Bronchial epithelial cell (primary cell): ENCODE data around the gene ADAMTS1. TPM values are rescaled to one million over a fixed set of nuclear protein-coding genes. Genes with fewer than 3 reads are reported as not detected.
A peak's percentile ranks its signal among the peaks of the same experiment; 100 is the strongest.

Source experiments
- DNase-seq: peaks from one replicate; pipeline ENCODE4 v3.0.0-alpha.2; 2010; ENCODE audit warnings: low read depth
- FAIRE-seq: peaks from 2 replicates; lab custom pipeline; 2011; peaks lifted over from hg19 to GRCh38; lab: Jason Lieb, UNC
- H3K27me3 ChIP-seq: 2 replicates; pipeline ENCODE4 v1.5.1; 2011; ENCODE audit warnings: low read length; ENCODE audit not compliant: control insufficient read depth, insufficient read depth
- H3K36me3 ChIP-seq: 2 replicates; pipeline ENCODE4 v1.5.1; 2011; ENCODE audit warnings: low read length; ENCODE audit not compliant: control insufficient read depth, insufficient read depth
- H3K4me3 ChIP-seq: 2 replicates; pipeline ENCODE4 v1.5.1; 2011; ENCODE audit warnings: mild to moderate bottlenecking, low read depth, low read length, control low read depth
- total RNA-seq: library from RNA; depleted of rRNA; stranded (reverse); fragments of >200 nt; gene quantifications from 2 replicates; pipeline ENCODE4 v1.2.1, GENCODE V29; 2014
- TF ChIP-seq, protein P1 (sequence below): IDR thresholded peaks from 2 replicates; pipeline ENCODE4 v1.5.1; 2011; ENCODE audit warnings: mild to moderate bottlenecking, moderate library complexity, low read length, control low read depth, inconsistent platforms; ENCODE audit not compliant: insufficient read depth, severe bottlenecking

ADAMTS1 gene
- total RNA-seq, 1 donor from 2014 or later: 124 TPM

DNA sequence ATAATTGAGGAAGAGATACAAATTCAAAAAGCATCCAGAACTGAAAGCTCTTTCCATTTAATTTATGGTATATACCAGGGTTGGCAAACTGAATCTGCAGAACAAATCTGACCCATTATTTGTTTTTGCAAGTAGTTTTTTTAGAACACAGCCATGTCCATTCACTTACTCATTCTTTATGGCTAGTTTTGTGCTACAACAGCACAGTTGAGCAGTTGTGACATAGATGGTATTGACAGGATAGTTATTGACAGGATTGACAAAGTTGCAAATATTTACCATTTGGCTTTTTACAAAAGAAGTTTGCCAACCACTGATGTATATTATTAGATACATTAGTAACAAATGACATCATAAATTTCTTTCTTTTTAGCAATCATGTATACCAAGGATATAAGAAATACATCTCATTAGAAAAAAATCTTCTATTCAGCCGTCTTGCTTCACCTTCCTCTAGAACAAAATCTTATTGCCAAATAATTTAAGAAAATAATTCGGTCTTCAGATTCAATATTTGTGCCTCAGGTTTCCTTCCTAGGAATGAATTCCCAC lies 9.4 kb downstream of the ADAMTS1 start:
- H3K27me3 ChIP-seq: no peaks in the 10 kb centered on the region
- no peak for FAIRE-seq
- peaks cover 6% of the 10 kb centered on the region for H3K36me3 ChIP-seq
- peak; percentile 81 for DNase-seq
- TF ChIP-seq, protein P1, sequence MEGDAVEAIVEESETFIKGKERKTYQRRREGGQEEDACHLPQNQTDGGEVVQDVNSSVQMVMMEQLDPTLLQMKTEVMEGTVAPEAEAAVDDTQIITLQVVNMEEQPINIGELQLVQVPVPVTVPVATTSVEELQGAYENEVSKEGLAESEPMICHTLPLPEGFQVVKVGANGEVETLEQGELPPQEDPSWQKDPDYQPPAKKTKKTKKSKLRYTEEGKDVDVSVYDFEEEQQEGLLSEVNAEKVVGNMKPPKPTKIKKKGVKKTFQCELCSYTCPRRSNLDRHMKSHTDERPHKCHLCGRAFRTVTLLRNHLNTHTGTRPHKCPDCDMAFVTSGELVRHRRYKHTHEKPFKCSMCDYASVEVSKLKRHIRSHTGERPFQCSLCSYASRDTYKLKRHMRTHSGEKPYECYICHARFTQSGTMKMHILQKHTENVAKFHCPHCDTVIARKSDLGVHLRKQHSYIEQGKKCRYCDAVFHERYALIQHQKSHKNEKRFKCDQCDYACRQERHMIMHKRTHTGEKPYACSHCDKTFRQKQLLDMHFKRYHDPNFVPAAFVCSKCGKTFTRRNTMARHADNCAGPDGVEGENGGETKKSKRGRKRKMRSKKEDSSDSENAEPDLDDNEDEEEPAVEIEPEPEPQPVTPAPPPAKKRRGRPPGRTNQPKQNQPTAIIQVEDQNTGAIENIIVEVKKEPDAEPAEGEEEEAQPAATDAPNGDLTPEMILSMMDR: no peak
- no peak overlapping the region for H3K4me3 ChIP-seq

GRCh38 chr21:26835027-26835713 lies 10.0 kb downstream of the ADAMTS1 start:
- peaks cover 4% of the 10 kb centered on the region for H3K36me3 ChIP-seq
- no peak overlapping the region for H3K4me3 ChIP-seq
- FAIRE-seq (no peak), DNase-seq (peak; percentile 93)
- TF ChIP-seq, protein P1: no peak
- H3K27me3 ChIP-seq: no peaks in the 10 kb centered on the region

- FAIRE-seq: no peak
Measured at GRCh38 chr21:26834181-26834905, 10.9 kb downstream of the ADAMTS1 start.

GRCh38 chr21:26833460-26833939 lies 11.7 kb downstream of the ADAMTS1 start:
- no peak overlapping the region for H3K4me3 ChIP-seq
- TF ChIP-seq, protein P1: no peak
- peak; percentile 58 for FAIRE-seq
- no peaks in the 10 kb centered on the region for H3K36me3 ChIP-seq
- DNase-seq: no peak
- no peaks in the 10 kb centered on the region for H3K27me3 ChIP-seq

More at GRCh38 chr21:26834181-26834905, 10.9 kb downstream of the ADAMTS1 start:
- H3K4me3 ChIP-seq: no peak overlapping the region
- peak; percentile 38 for DNase-seq
- H3K27me3 ChIP-seq: no peaks in the 10 kb centered on the region
- H3K36me3 ChIP-seq: no peaks in the 10 kb centered on the region
- TF ChIP-seq, protein P1: peak; percentile 23

DNA sequence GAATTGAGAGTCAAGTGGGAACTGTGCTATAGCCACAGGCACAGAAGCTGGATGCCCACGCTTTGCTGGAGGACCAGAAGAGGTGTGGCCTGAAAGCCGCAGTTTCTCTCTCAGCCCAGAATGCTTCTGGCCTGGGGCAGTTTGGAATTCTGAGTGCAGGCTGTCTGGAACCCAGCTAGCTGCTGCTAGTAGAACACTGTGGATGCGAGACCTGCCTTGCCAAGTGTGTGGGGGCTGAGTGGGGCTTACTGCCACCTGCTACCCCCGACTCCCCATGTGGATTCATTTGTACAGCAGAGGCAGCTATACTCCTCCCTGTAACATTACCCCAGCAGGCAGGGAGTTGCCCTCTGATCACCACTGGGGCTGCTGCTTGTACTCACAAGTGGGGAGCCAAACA lies 12.2 kb downstream of the ADAMTS1 start:
- FAIRE-seq (no peak), DNase-seq (no peak)
- TF ChIP-seq, protein P1: no peak

More for the DNA sequence above, 12.2 kb downstream of the ADAMTS1 start:
- Histone ChIP-seq H3K27me3 (no peaks in the 10 kb centered on the region), H3K4me3 (no peak overlapping the region), H3K36me3 (no peaks in the 10 kb centered on the region)
